CD4-positive, alpha-beta T cell treated with Interferon alpha-2 for 1 hour (primary cell): ENCODE measurements around the gene TPRG1.

Experiments used
- DNase-seq, 2 donors: peaks; one replicate each; pipeline ENCODE4 v3.0.0-alpha.2; 2020 to 2022

Gene TPRG1

GRCh38 chr3:189171707-189172106 lies at the start of gene TPRG1:
Gene TPRG1 (plus strand): TSS chr3:189171971. CDS start chr3:189207385, 35,414 bp downstream.
- no peak for DNase-seq

- DNase-seq, result no peak
Measured at GRCh38 chr3:189122110-189122509, 49.7 kb upstream of the TPRG1 start.

- DNase-seq, result peak in 1 of 2 donors; percentile 28
Measured at GRCh38 chr3:189122526-189123205, 49.1 kb upstream of the TPRG1 start.

- DNase-seq, result no peak
Measured at GRCh38 chr3:189123595-189124387, 48.0 kb upstream of the TPRG1 start.

GRCh38 chr3:189132231-189132671 lies 39.5 kb upstream of the TPRG1 start:
- peak; percentile 73 to 85 for DNase-seq

GRCh38 chr3:189132839-189133238 lies 38.9 kb upstream of the TPRG1 start:
- no peak for DNase-seq

- no peak for DNase-seq
Measured at GRCh38 chr3:189133768-189134167, 38.0 kb upstream of the TPRG1 start.

- no peak for DNase-seq
Measured at GRCh38 chr3:189137416-189137815, 34.4 kb upstream of the TPRG1 start.

- DNase-seq, result no peak
Measured at GRCh38 chr3:189138901-189139610, 32.7 kb upstream of the TPRG1 start.

GRCh38 chr3:189139611-189139940 lies 32.2 kb upstream of the TPRG1 start:
- DNase-seq, result no peak

- peak; percentile 20 to 58 for DNase-seq
Measured at GRCh38 chr3:189142527-189142926, 29.2 kb upstream of the TPRG1 start.

GRCh38 chr3:189143321-189143720 lies 28.4 kb upstream of the TPRG1 start:
- no peak for DNase-seq

GRCh38 chr3:189143771-189144170 lies 28.0 kb upstream of the TPRG1 start:
- DNase-seq, result no peak

- DNase-seq, result peak; percentile 55 to 84
Measured at GRCh38 chr3:189144645-189145044, 27.1 kb upstream of the TPRG1 start.

GRCh38 chr3:189146848-189147247 lies 24.9 kb upstream of the TPRG1 start:
- no peak for DNase-seq

GRCh38 chr3:189148081-189148507 lies 23.7 kb upstream of the TPRG1 start:
- peak; percentile 60 to 77 for DNase-seq

GRCh38 chr3:189149203-189149602 lies 22.6 kb upstream of the TPRG1 start:
- DNase-seq, result no peak

- no peak for DNase-seq
Measured at GRCh38 chr3:189157232-189158007, 14.4 kb upstream of the TPRG1 start.

GRCh38 chr3:189158034-189158433 lies 13.7 kb upstream of the TPRG1 start:
- DNase-seq, result no peak

GRCh38 chr3:189160519-189161309 lies 11.1 kb upstream of the TPRG1 start:
- no peak for DNase-seq

- no peak for DNase-seq
Measured at GRCh38 chr3:189165092-189165612, 6.6 kb upstream of the TPRG1 start.

- DNase-seq, result no peak
Measured at GRCh38 chr3:189166321-189166720, 5.5 kb upstream of the TPRG1 start.
